ENCODE results near the gene RUNX1.

The RUNX1 gene

GRCh38 chr21:35035116-35035515, 14.0 kb downstream of the RUNX1 start:
- no peak for DNase-seq

- no peak for DNase-seq
These were observed 14.7 kb downstream of the RUNX1 start for GRCh38 chr21:35034203-35034926.

- DNase-seq: no peak
These were observed 16.4 kb downstream of the RUNX1 start for GRCh38 chr21:35032474-35033263.

GRCh38 chr21:35028451-35028978, 20.6 kb downstream of the RUNX1 start:
- no peak for DNase-seq

- no peak for DNase-seq
These were observed 21.3 kb downstream of the RUNX1 start for GRCh38 chr21:35027563-35028450.

- peak; percentile 92 to 95 for DNase-seq
These were observed 22.2 kb downstream of the RUNX1 start for GRCh38 chr21:35026617-35027562.

GRCh38 chr21:35026153-35026500, 23.0 kb downstream of the RUNX1 start:
- DNase-seq: no peak

- DNase-seq: peak; percentile 59 to 60
These were observed 23.6 kb downstream of the RUNX1 start for GRCh38 chr21:35025206-35026152.

GRCh38 chr21:35024513-35024912, 24.6 kb downstream of the RUNX1 start:
- no peak for DNase-seq

- no peak for DNase-seq
These were observed 25.1 kb downstream of the RUNX1 start for GRCh38 chr21:35024071-35024420.

GRCh38 chr21:35023396-35024070, 25.6 kb downstream of the RUNX1 start:
- DNase-seq: no peak

GRCh38 chr21:35021546-35021945, 27.6 kb downstream of the RUNX1 start:
- no peak for DNase-seq

GRCh38 chr21:35020902-35021301, 28.2 kb downstream of the RUNX1 start:
- no peak for DNase-seq

GRCh38 chr21:35020436-35020835, 28.7 kb downstream of the RUNX1 start:
- no peak for DNase-seq

GRCh38 chr21:35019631-35020032, 29.5 kb downstream of the RUNX1 start:
- no peak for DNase-seq

GRCh38 chr21:35017256-35017655, 31.8 kb downstream of the RUNX1 start:
- DNase-seq: no peak

- no peak for DNase-seq
These were observed 32.4 kb downstream of the RUNX1 start for GRCh38 chr21:35016517-35017188.

GRCh38 chr21:35016071-35016470, 33.0 kb downstream of the RUNX1 start:
- no peak for DNase-seq

GRCh38 chr21:35015435-35016024, 33.6 kb downstream of the RUNX1 start:
- DNase-seq: no peak

Measured in AML-193 (cell line).